ENCODE measurements around the gene RLN3. TPM values are rescaled to one million over a fixed set of nuclear protein-coding genes. Genes with fewer than 3 reads are reported as not detected.

The RLN3 gene
- total RNA-seq, 1 experiment from 2014 or later = not detected

DNA sequence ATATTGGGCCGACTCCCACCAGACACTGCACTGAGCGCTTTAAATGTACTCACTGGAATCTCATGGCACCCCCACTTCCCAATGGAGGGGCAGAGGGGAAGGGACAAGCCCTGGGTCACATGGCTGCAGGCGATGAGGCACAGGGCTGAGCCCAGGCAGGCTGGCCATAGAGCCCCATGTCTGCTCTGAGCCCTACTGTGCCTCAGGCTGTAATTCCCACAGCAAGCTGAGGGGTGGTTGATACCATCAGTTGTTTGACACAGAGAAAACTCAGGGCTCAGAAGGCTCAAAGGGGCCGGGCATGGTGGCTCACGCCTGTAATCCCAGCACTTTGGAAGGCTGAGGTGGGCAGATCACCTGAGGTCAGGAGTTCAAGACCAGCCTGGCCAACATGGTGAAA lies 46.9 kb upstream of the RLN3 start:
- H3F3A ChIP-seq (ENCODE audit: low read length, unreplicated experiment) = no peaks in the 10 kb centered on the region
- POLR2A ChIA-PET (ENCODE audit: unreplicated experiment) = no interaction called here
- no peaks in the 10 kb centered on the region for H4K20me1 ChIP-seq (ENCODE audit: low read length)
- H3K4me3 ChIP-seq (ENCODE audit: low read length) = no peak overlapping the region
- intact Hi-C loops (cut with micrococcal nuclease) = no loop called here
- TF ChIP-seq EZH2 (IDR thresholded peaks at IDR 0.05; ENCODE audit: low read length, unreplicated experiment) (no peak), EZH2phosphoT487 (IDR thresholded peaks at IDR 0.05; ENCODE audit: borderline replicate concordance, low read length) (no peak)
- TF ChIP-seq, protein P1, sequence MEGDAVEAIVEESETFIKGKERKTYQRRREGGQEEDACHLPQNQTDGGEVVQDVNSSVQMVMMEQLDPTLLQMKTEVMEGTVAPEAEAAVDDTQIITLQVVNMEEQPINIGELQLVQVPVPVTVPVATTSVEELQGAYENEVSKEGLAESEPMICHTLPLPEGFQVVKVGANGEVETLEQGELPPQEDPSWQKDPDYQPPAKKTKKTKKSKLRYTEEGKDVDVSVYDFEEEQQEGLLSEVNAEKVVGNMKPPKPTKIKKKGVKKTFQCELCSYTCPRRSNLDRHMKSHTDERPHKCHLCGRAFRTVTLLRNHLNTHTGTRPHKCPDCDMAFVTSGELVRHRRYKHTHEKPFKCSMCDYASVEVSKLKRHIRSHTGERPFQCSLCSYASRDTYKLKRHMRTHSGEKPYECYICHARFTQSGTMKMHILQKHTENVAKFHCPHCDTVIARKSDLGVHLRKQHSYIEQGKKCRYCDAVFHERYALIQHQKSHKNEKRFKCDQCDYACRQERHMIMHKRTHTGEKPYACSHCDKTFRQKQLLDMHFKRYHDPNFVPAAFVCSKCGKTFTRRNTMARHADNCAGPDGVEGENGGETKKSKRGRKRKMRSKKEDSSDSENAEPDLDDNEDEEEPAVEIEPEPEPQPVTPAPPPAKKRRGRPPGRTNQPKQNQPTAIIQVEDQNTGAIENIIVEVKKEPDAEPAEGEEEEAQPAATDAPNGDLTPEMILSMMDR (conservative IDR thresholded peaks at IDR 0.05; ENCODE audit: low read depth, low read length) = no peak
- no peak overlapping the region for H3K4me2 ChIP-seq (ENCODE audit: low read length)
- H3K36me3 ChIP-seq (ENCODE audit: low read depth, low read length) = no peaks in the 10 kb centered on the region; the same call in 1 of the 2 replicates
- DNase-seq (no peak), ATAC-seq (no peak)
- no peak overlapping the region for H2AFZ ChIP-seq (ENCODE audit: low read length)
- no peaks in the 10 kb centered on the region for H3K9me2 ChIP-seq (replicated peaks; ENCODE audit: low read length)
- no peaks in the 10 kb centered on the region for H3K27me3 ChIP-seq (ENCODE audit: low read length)
- H3K4me1 ChIP-seq (ENCODE audit: insufficient read depth, low read length) = no peaks in the 10 kb centered on the region
- CTCF ChIA-PET = interaction anchor here (0.5 kb wide), 1 partner anchor 78 kb away, joined by 4 read pairs; no protein-coding TSS in a partner anchor
- no peaks in the 10 kb centered on the region for H3K79me2 ChIP-seq (ENCODE audit: low read length)
- BruUV-seq (replicated peaks) = no TSS peak
- no peak overlapping the region for H3K27ac ChIP-seq (ENCODE audit: low read length)
- H3K9me3 ChIP-seq (ENCODE audit: low read length) = no peaks in the 10 kb centered on the region
- no peak overlapping the region for H3K9ac ChIP-seq (ENCODE audit: low read length)

DNA sequence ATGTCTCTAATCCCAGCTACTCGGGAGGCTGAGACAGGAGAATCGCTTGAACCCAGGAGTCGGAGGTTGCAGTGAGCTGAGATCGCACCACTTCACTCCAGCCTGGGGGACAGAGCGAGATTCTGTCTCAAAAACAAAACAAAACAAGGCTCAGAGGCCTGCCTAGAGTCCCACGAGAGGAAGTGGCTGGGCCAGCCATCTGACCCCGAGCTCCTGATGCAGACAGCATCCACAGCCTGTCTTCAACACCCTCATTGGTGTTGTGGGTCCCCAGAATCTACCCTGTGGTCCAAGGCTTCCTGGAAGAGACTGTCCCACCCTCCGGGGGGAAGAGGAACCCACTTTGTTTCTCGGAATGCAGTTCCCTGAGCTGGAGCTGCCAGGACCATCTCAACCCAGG lies 46.5 kb upstream of the RLN3 start:
- DNase-seq = no peak
- ChIA-PET CTCF (no interaction called here), POLR2A (ENCODE audit: unreplicated experiment) (no interaction called here)
- Histone ChIP-seq H2AFZ (ENCODE audit: low read length) (no peak overlapping the region), H3K27me3 (ENCODE audit: low read length) (no peaks in the 10 kb centered on the region), H3K4me1 (ENCODE audit: insufficient read depth, low read length) (no peaks in the 10 kb centered on the region), H3K79me2 (ENCODE audit: low read length) (no peaks in the 10 kb centered on the region), H3K36me3 (ENCODE audit: low read depth, low read length) (no peaks in the 10 kb centered on the region), H3K9ac (ENCODE audit: low read length) (no peak overlapping the region), H4K20me1 (ENCODE audit: low read length) (no peaks in the 10 kb centered on the region), H3K9me3 (ENCODE audit: low read length) (no peaks in the 10 kb centered on the region), H3K4me3 (ENCODE audit: low read length) (no peak overlapping the region), H3K27ac (ENCODE audit: low read length) (no peak overlapping the region), H3F3A (ENCODE audit: low read length, unreplicated experiment) (no peaks in the 10 kb centered on the region), H3K9me2 (replicated peaks; ENCODE audit: low read length) (no peaks in the 10 kb centered on the region), H3K4me2 (ENCODE audit: low read length) (no peak overlapping the region)
- BruUV-seq (replicated peaks) = no TSS peak
- intact Hi-C loops (cut with micrococcal nuclease) = no loop called here
- TF ChIP-seq, protein P1 (conservative IDR thresholded peaks at IDR 0.05; ENCODE audit: low read depth, low read length) = no peak
- TF ChIP-seq EZH2 (IDR thresholded peaks at IDR 0.05; ENCODE audit: low read length, unreplicated experiment) (no peak), EZH2phosphoT487 (IDR thresholded peaks at IDR 0.05; ENCODE audit: borderline replicate concordance, low read length) (no peak)
- ATAC-seq = no peak

DNA sequence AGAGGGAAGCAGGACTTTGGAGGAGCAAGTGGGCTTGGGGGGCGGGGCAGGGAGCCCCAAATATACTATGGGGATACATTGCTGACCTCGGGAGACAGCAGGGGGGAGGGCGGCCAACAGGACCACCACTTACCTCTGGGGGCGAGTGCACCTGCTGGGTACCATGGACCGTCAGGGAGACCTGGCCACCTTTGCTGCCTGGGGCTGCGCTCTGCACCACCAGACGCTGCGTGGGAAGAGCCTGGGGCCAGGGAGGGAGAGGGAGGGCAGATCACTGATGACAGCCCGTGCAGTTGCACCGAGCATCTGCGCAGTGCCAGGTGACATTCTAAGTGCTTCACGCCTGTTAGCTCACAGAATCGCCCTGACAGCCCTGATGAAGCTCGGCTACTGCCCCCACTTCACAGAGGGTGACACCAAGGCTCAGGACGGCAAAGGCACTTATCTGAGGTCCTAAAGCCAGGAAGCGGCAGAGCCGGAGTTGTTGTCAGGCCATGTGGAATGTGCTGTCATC lies 45.9 kb upstream of the RLN3 start:
- H4K20me1 ChIP-seq (ENCODE audit: low read length) = no peaks in the 10 kb centered on the region
- no peak overlapping the region for H3K4me2 ChIP-seq (ENCODE audit: low read length)
- H3K27ac ChIP-seq (ENCODE audit: low read length) = no peak overlapping the region
- H2AFZ ChIP-seq (ENCODE audit: low read length) = no peak overlapping the region
- H3K9ac ChIP-seq (ENCODE audit: low read length) = no peak overlapping the region
- no peaks in the 10 kb centered on the region for H3K9me3 ChIP-seq (ENCODE audit: low read length)
- ChIA-PET POLR2A (ENCODE audit: unreplicated experiment) (no interaction called here), CTCF (no interaction called here)
- no peaks in the 10 kb centered on the region for H3K9me2 ChIP-seq (replicated peaks; ENCODE audit: low read length)
- no peaks in the 10 kb centered on the region; the same call in 1 of the 2 replicates for H3K36me3 ChIP-seq (ENCODE audit: low read depth, low read length)
- no peaks in the 10 kb centered on the region for H3K4me1 ChIP-seq (ENCODE audit: insufficient read depth, low read length)
- H3K4me3 ChIP-seq (ENCODE audit: low read length) = no peak overlapping the region
- H3K79me2 ChIP-seq (ENCODE audit: low read length) = no peaks in the 10 kb centered on the region
- TF ChIP-seq EZH2phosphoT487 (IDR thresholded peaks at IDR 0.05; ENCODE audit: borderline replicate concordance, low read length) (no peak), EZH2 (IDR thresholded peaks at IDR 0.05; ENCODE audit: low read length, unreplicated experiment) (no peak)
- TF ChIP-seq, protein P1 (conservative IDR thresholded peaks at IDR 0.05; ENCODE audit: low read depth, low read length) = no peak
- no TSS peak for BruUV-seq (replicated peaks)
- DNase-seq = no peak
- no peaks in the 10 kb centered on the region for H3K27me3 ChIP-seq (ENCODE audit: low read length)
- no peaks in the 10 kb centered on the region for H3F3A ChIP-seq (ENCODE audit: low read length, unreplicated experiment)
- no peak for ATAC-seq
- intact Hi-C loops (cut with micrococcal nuclease) = no loop called here

Data from PC-3 (cell line).